GM12878 (cell line): ENCODE data around the gene IL22RA2. TPM values are rescaled to one million over a fixed set of nuclear protein-coding genes. Genes with fewer than 3 reads are reported as not detected.
A peak's percentile ranks its signal among the peaks of the same experiment; 100 is the strongest.

ENCODE experiments used
- ATAC-seq: fragments of 200-7000 bp; cut with Tn5 transposase; 3 replicates; pipeline ENCODE4 v1.9.1; 2020; ENCODE audit warnings: mild to moderate bottlenecking, moderate library complexity
- BruUV-seq: library from RNA; stranded (reverse); fragments of 400-500 nt; replicated peaks from 2 replicates; lab custom pipeline; 2021; lab: Mats Ljungman, UMichigan
- CTCF ChIA-PET: fragments of 300-600 bp; sonication (Branson Sonifier 250); formaldehyde crosslinking; extraction: SDS; loops from one replicate; lab custom pipeline; 2021; ENCODE audit warnings: inconsistent platforms; lab: Yijun Ruan, JAX
- POLR2A ChIA-PET: fragments of 350-600 bp; formaldehyde crosslinking; extraction: SDS; loops from one replicate; lab custom pipeline; 2021; ENCODE audit warnings: inconsistent platforms; lab: Charles Lee
- RAD21 ChIA-PET: fragments of 300-600 bp; sonication (Branson Sonifier 250); formaldehyde crosslinking; loops from one replicate; lab custom pipeline; 2023; ENCODE audit warnings: antibody characterized with exemption; ENCODE audit not compliant: unreplicated experiment; lab: Charles Lee
- SMC1A ChIA-PET: fragments of 300-600 bp; sonication (Branson Sonifier 250); formaldehyde crosslinking; loops from one replicate; lab custom pipeline; 2023; ENCODE audit not compliant: unreplicated experiment, uncharacterized antibody; lab: Charles Lee
- DNase-seq: peaks from one replicate; pipeline ENCODE4 v3.0.0-alpha.2; 2011; ENCODE audit warnings: low read depth, low spot score
- FAIRE-seq: peaks from 3 replicates; lab custom pipeline; 2011; peaks lifted over from hg19 to GRCh38; lab: Jason Lieb, UNC
- H2AFZ ChIP-seq: 2 replicates; pipeline ENCODE4 v1.6.0; 2011; ENCODE audit warnings: low read depth, low read length, control low read depth; ENCODE audit not compliant: control insufficient read depth
- H3K27ac ChIP-seq: 2 replicates; pipeline ENCODE4 v1.5.1; 2011; ENCODE audit warnings: control low read depth; ENCODE audit not compliant: control insufficient read depth, insufficient read depth
- H3K27me3 ChIP-seq, 2 experiments: replicated peaks in 1 of 2; 2 replicates each; pipeline versions ENCODE4 v1.6.0 to v1.6.1; 2011; ENCODE audit warnings: low read length in 1 of 2; ENCODE audit not compliant: control insufficient read depth in 2 of 2, insufficient read depth in 2 of 2
- H3K36me3 ChIP-seq, 2 experiments: 2 replicates each; pipeline ENCODE4 v1.5.1; 2011; ENCODE audit warnings: low read length in 1 of 2; ENCODE audit not compliant: control insufficient read depth in 2 of 2, insufficient read depth in 2 of 2
- H3K4me1 ChIP-seq: 2 replicates; pipeline ENCODE4 v1.6.1; 2011; ENCODE audit warnings: mild to moderate bottlenecking, low read length, moderate library complexity, mixed read lengths; ENCODE audit not compliant: control insufficient read depth, insufficient read depth
- H3K4me2 ChIP-seq: 2 replicates; pipeline ENCODE4 v1.6.0; 2011; ENCODE audit warnings: control low read depth; ENCODE audit not compliant: control insufficient read depth, insufficient read depth
- H3K4me3 ChIP-seq: fragments of 200-600 bp; sonication (generic); 2 replicates; pipeline ENCODE4 v1.5.1; 2016
- H3K79me2 ChIP-seq: 2 replicates; pipeline ENCODE4 v1.6.0; 2011; ENCODE audit warnings: low read length; ENCODE audit not compliant: control insufficient read depth, insufficient read depth
- H3K9ac ChIP-seq: 2 replicates; pipeline ENCODE4 v1.8.0; 2011; ENCODE audit warnings: low read length, control low read depth, mixed read lengths; ENCODE audit not compliant: control insufficient read depth, insufficient read depth
- H3K9me3 ChIP-seq: replicated peaks from 3 replicates; pipeline ENCODE4 v1.5.1; 2011; ENCODE audit warnings: mild to moderate bottlenecking, low read length; ENCODE audit not compliant: control insufficient read depth, insufficient read depth
- H4K20me1 ChIP-seq: 2 replicates; pipeline ENCODE4 v1.6.0; 2011; ENCODE audit not compliant: control insufficient read depth, insufficient read depth
- BHLHE40 ChIP-seq, 2 experiments: fragments of 450-650 bp in 1 of 2; IDR thresholded peaks; 2 replicates each; pipeline ENCODE4 v1.6.1; 2011 to 2017; ENCODE audit warnings: low read depth in 2 of 2, borderline replicate concordance in 1 of 2, improper control_type of control experiment in 1 of 2, low read length in 1 of 2, mild to moderate bottlenecking in 1 of 2
- E2F4 ChIP-seq: IDR thresholded peaks from 2 replicates; pipeline ENCODE4 v1.6.1; 2012; ENCODE audit warnings: low read depth, low read length, improper control_type of control experiment
- EGR1 ChIP-seq, 2 experiments: IDR thresholded peaks; 1 replicate in 1 of 2; 2 replicates in 1 of 2; pipeline ENCODE4 v1.6.1; 2011 to 2012; ENCODE audit warnings: low read depth in 2 of 2, low read length in 2 of 2, borderline replicate concordance in 1 of 2, mild to moderate bottlenecking in 1 of 2, moderate library complexity in 1 of 2
- HCFC1 ChIP-seq: fragments of 150-350 bp; IDR thresholded peaks from 2 replicates; pipeline ENCODE4 v1.6.1; 2014; ENCODE audit warnings: low read length
- JUND ChIP-seq: IDR thresholded peaks from 2 replicates; pipeline ENCODE4 v1.6.1; 2012; ENCODE audit warnings: low read depth, mild to moderate bottlenecking, low read length, improper control_type of control experiment, moderate library complexity
- LARP7 ChIP-seq: fragments of 450-650 bp; IDR thresholded peaks from 2 replicates; pipeline ENCODE4 v1.6.1; 2017; ENCODE audit warnings: mild to moderate bottlenecking
- MTA2 ChIP-seq: fragments of 450-650 bp; IDR thresholded peaks from 2 replicates; pipeline ENCODE4 v1.6.1; 2016; ENCODE audit warnings: low read depth, mild to moderate bottlenecking, moderate library complexity
- RFX5 ChIP-seq: IDR thresholded peaks from 2 replicates; pipeline ENCODE4 v1.6.1; 2011; ENCODE audit warnings: low read depth, low read length, improper control_type of control experiment
- RUNX3 ChIP-seq: IDR thresholded peaks from 2 replicates; pipeline ENCODE4 v1.6.1; 2012; ENCODE audit warnings: low read length, inconsistent platforms
- SPI1 ChIP-seq: IDR thresholded peaks from 2 replicates; pipeline ENCODE4 v1.6.1; 2011; ENCODE audit warnings: low read depth, mild to moderate bottlenecking, low read length, moderate library complexity, borderline replicate concordance; ENCODE audit not compliant: insufficient read depth
- SRF ChIP-seq, 2 experiments: IDR thresholded peaks; 2 replicates each; pipeline ENCODE4 v1.6.1; 2011; ENCODE audit warnings: low read depth in 2 of 2, low read length in 2 of 2, mild to moderate bottlenecking in 1 of 2, moderate library complexity in 1 of 2
- SUZ12 ChIP-seq: fragments of 200-600 bp; sonication (generic); IDR thresholded peaks from one replicate; pipeline ENCODE4 v1.6.1; 2018; ENCODE audit warnings: antibody characterized with exemption, mild to moderate bottlenecking; ENCODE audit not compliant: unreplicated experiment
- TARDBP ChIP-seq: IDR thresholded peaks from 2 replicates; pipeline ENCODE4 v1.6.1; 2016; ENCODE audit warnings: borderline replicate concordance
- TCF3 ChIP-seq: IDR thresholded peaks from 2 replicates; pipeline ENCODE4 v1.6.1; 2012; ENCODE audit warnings: low read depth, mild to moderate bottlenecking, low read length, borderline replicate concordance; ENCODE audit not compliant: insufficient read depth
- TCF7 ChIP-seq: IDR thresholded peaks from 2 replicates; pipeline ENCODE4 v1.6.1; 2014; ENCODE audit warnings: antibody characterized with exemption, borderline replicate concordance
- ZNF217 ChIP-seq: fragments of 450-650 bp; IDR thresholded peaks from 2 replicates; pipeline ENCODE4 v1.6.1; 2017; ENCODE audit warnings: antibody characterized with exemption, mild to moderate bottlenecking
- WGBS: methylation state at CpG from one replicate; pipeline ENCODE4 v1.1.6; 2016; ENCODE audit warnings: low lambda C conversion rate; ENCODE audit not compliant: insufficient replicate concordance, insufficient coverage; ENCODE audit errors: missing lambda C conversion rate; 5-methylcytosine and 5-hydroxymethylcytosine counted together
- in situ Hi-C: fragments of 300-500 bp; cut with MboI; formaldehyde crosslinking; loops from 9 replicates; pipeline ENCODE4 v1.14.3; 2018; ENCODE audit warnings: mixed read lengths
- intact Hi-C: fragments of 100-400 bp; cut with micrococcal nuclease; formaldehyde crosslinking; loops from one replicate; pipeline ENCODE4 v1.14.2; 2022; ENCODE audit not compliant: unreplicated experiment
- polyA plus RNA-seq, 11 experiments: library from polyadenylated mRNA; depleted of rRNA in 4 of 11; unstranded in 6 of 11; stranded (reverse) in 5 of 11; fragments of >200 nt; fragmentation: Nextera tagmentation in 4 of 11; fragmentation: Illumina TruSeq in 1 of 11; extraction: Ambion mirVana in 4 of 11; extraction: Trizol in 1 of 11; gene quantifications; 1 replicate in 1 of 11; 2 replicates in 10 of 11; pipeline versions ENCODE4 v1.2.1 to v1.2.3, GENCODE V29; 2011 to 2016; ENCODE audit warnings: inconsistent platforms in 2 of 11, missing spikeins in 2 of 11, low read depth in 1 of 11
- total RNA-seq, 4 experiments: library from RNA; depleted of rRNA in 3 of 4; stranded (reverse); fragments of >200 nt in 3 of 4; fragmentation: Illumina TruSeq in 1 of 4; extraction: Trizol in 1 of 4; gene quantifications; 2 replicates each; pipeline versions ENCODE4 v1.2.1 to v1.2.3, GENCODE V29; 2013 to 2021
- TF ChIP-seq, protein P1 (sequence below): IDR thresholded peaks from 2 replicates; pipeline ENCODE4 v1.6.1; 2011; ENCODE audit warnings: borderline replicate concordance, low read depth, mild to moderate bottlenecking, moderate library complexity, mixed read lengths, low read length; ENCODE audit not compliant: insufficient read depth; ENCODE audit errors: extremely low read length
- TF ChIP-seq, protein P2 (sequence below): fragments of 450-650 bp; formaldehyde crosslinking; IDR thresholded peaks from 2 replicates; pipeline ENCODE4 v1.5.0; 2022; ENCODE audit warnings: mild to moderate bottlenecking, missing genetic modification characterization

IL22RA2 gene
- total and polyA plus RNA-seq, 10 of the 15 experiments (the other 5 are each of a cell fraction or from before 2014, with no cell fraction given): 0.05 to 0.22 (median 0.09) TPM; not detected in 3

GRCh38 chr6:137218473-137218916 is 45.1 kb upstream of the IL22RA2 start:
- ChIA-PET CTCF (interaction anchor here (0.5 to 3.1 kb wide), 13 partner anchors 10 to 419 kb away, joined by 3 to 18 read pairs (median 5); no protein-coding TSS in a partner anchor), POLR2A (interaction anchor here (0.6 to 4.9 kb wide), 16 partner anchors 10 to 744 kb away, joined by 3 to 37 read pairs (median 4); no protein-coding TSS in a partner anchor), RAD21 (interaction anchor here (0.8 to 8.0 kb wide), 20 partner anchors 9 to 141 kb away, joined by 3 to 68 read pairs (median 10); partner anchors contain the start of gene IL22RA2), SMC1A (interaction anchor here (0.8 to 7.9 kb wide), 19 partner anchors 8 to 757 kb away, joined by 3 to 89 read pairs (median 9); no protein-coding TSS in a partner anchor)
- H2AFZ ChIP-seq: peak overlapping the region; percentile 85
- FAIRE-seq (no peak), ATAC-seq (peak; percentile 68), DNase-seq (peak; percentile 66)
- H3K36me3 ChIP-seq: peaks cover 0 to 10% of the 10 kb centered on the region in 2 experiments; a peak in 2 of 4 replicates
- peaks cover 3% of the 10 kb centered on the region; the same call in 2 of the 3 replicates for H3K9me3 ChIP-seq
- no TSS peak for BruUV-seq
- H3K4me3 ChIP-seq: peak overlapping the region; percentile 91
- no peaks in the 10 kb centered on the region for H3K27me3 ChIP-seq
- H3K79me2 ChIP-seq: peaks cover 65% of the 10 kb centered on the region
- in situ Hi-C loops (loop anchor here (5.0 kb wide), 1 partner anchor 116 kb away; no protein-coding TSS in a partner anchor), intact Hi-C loops (loop anchor here (1.0 to 2.0 kb wide), 6 partner anchors 44 to 124 kb away; no protein-coding TSS in a partner anchor)
- WGBS: 0% methylated on average over 13 of the region's 13 CpGs
- H3K4me2 ChIP-seq: peak overlapping the region; percentile 78
- peaks cover 10% of the 10 kb centered on the region for H3K4me1 ChIP-seq
- no peaks in the 10 kb centered on the region for H4K20me1 ChIP-seq
- peak overlapping the region; percentile 86 for H3K9ac ChIP-seq
- peak overlapping the region; percentile 94 for H3K27ac ChIP-seq
- TF ChIP-seq ZNF217 (no peak), BHLHE40 (IDR thresholded peaks at IDR 0.05; ENCODE audit: borderline replicate concordance in 1 of 2, low read depth in 2 of 2, low read length in 1 of 2) (no peak; a peak in 1 of 4 replicates), TCF7 (no peak), SUZ12 (no peak), JUND (no peak), TCF3 (no peak), E2F4 (no peak), RUNX3 (peak; percentile 61), TARDBP (no peak), HCFC1 (no peak), LARP7 (no peak), SRF (IDR thresholded peaks at IDR 0.05; ENCODE audit: low read depth in 2 of 2, low read length in 2 of 2) (0 out of 4 replicates have a peak, but pooled peaks of 1 of the 2 experiments have one; percentile 20), RFX5 (peak; percentile 4; the same call in 1 of the 2 replicates), MTA2 (peak; percentile 30), SPI1 (no peak), EGR1 (IDR thresholded peaks at IDR 0.05; ENCODE audit: borderline replicate concordance in 1 of 2, low read depth in 2 of 2, low read length in 2 of 2) (peak in 1 of 2 experiments; percentile 70; a peak in 2 of 3 replicates)
- TF ChIP-seq, protein P1, sequence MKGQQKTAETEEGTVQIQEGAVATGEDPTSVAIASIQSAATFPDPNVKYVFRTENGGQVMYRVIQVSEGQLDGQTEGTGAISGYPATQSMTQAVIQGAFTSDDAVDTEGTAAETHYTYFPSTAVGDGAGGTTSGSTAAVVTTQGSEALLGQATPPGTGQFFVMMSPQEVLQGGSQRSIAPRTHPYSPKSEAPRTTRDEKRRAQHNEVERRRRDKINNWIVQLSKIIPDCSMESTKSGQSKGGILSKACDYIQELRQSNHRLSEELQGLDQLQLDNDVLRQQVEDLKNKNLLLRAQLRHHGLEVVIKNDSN: no peak
- TF ChIP-seq, protein P2, sequence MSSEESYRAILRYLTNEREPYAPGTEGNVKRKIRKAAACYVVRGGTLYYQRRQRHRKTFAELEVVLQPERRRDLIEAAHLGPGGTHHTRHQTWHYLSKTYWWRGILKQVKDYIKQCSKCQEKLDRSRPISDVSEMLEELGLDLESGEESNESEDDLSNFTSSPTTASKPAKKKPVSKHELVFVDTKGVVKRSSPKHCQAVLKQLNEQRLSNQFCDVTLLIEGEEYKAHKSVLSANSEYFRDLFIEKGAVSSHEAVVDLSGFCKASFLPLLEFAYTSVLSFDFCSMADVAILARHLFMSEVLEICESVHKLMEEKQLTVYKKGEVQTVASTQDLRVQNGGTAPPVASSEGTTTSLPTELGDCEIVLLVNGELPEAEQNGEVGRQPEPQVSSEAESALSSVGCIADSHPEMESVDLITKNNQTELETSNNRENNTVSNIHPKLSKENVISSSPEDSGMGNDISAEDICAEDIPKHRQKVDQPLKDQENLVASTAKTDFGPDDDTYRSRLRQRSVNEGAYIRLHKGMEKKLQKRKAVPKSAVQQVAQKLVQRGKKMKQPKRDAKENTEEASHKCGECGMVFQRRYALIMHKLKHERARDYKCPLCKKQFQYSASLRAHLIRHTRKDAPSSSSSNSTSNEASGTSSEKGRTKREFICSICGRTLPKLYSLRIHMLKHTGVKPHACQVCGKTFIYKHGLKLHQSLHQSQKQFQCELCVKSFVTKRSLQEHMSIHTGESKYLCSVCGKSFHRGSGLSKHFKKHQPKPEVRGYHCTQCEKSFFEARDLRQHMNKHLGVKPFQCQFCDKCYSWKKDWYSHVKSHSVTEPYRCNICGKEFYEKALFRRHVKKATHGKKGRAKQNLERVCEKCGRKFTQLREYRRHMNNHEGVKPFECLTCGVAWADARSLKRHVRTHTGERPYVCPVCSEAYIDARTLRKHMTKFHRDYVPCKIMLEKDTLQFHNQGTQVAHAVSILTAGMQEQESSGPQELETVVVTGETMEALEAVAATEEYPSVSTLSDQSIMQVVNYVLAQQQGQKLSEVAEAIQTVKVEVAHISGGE (CRISPR knock-in tag): no peak
